Middle frontal gyrus (tissue), 1 donor: ENCODE data around the gene SPATS2L.

ENCODE experiments used
- DNase-seq: peaks from one replicate; pipeline ENCODE4 v3.0.0-alpha.2; 2015; ENCODE audit warnings: low spot score; ENCODE audit errors: extremely low spot score

SPATS2L gene

DNA sequence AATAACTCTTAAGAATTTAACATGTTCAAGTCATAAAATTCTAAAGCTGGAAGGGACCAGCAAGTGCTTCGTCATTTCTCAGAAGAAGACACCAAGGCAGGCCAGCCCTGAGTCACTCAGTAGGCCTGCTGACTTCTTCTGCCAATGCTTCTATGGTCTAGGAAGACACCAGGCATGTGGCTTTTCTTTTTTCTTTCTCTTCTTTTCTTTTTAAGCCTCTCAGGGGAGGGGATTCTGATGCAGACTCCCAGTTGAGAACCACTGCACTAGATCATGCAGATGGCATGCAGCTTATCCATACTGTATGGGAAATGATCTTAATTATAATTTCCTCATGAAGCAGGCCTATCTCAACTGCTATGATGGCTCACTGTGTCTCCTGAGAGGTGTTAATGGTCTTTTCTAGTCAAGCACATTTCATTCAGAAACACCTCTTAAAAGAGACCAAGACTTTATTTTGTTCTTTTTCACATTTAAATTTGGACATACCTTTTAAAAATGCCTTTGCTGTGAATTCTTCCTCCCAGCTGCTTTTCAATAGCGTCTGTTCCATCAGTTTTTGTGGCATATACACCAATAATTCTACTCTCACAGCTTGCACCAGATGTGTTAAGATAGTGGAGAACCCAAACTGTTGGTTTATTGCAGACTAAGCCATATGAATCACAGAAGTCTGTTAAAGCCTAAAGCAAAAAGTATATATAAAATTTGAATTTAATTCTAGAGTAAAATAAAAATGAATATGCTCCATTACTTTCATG is 192.1 kb downstream of the SPATS2L start:
- DNase-seq: no peak

- DNase-seq: no peak
These were observed 195.7 kb downstream of the SPATS2L start for GRCh38 chr2:200502196-200502595.

DNA sequence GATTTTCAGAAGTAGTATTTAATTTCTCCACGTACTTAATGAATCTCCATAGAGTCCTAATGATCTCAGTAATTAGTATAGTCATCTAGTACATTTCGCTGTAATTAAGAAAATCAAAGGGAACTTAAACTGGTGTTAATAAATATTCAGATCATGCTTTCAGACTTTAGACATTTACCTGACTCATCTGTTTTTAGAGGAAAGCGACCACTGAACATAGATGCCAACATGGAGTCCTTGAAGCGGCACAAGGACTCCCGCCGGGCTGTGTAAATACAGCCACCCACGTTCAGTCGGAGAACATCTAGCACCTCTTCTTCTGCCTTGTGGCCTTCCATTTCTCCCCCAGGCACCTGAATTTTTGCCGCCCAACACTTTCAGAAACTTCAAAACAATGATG is 200.2 kb downstream of the SPATS2L start:
- DNase-seq: no peak

- no peak for DNase-seq
These were observed 200.7 kb downstream of the SPATS2L start for GRCh38 chr2:200507179-200507578.

DNA sequence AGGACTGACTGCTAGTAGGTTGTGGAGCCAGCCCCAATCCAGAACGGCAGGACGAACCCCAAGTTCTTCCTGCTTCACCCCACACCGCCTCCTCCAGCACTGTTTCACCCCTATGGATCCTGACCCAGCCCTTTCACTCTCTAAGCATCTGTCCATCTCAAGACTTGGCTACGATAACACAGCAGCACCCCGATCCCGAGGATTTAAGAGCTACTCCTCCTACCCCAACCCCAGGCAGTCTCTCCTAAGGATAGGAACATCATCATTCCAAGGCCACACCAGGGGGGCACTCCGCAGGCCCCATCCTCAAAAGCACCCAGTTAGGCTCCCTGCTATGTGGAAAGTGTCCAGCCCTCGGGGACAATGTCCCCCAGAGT is 202.7 kb downstream of the SPATS2L start:
- no peak for DNase-seq

DNA sequence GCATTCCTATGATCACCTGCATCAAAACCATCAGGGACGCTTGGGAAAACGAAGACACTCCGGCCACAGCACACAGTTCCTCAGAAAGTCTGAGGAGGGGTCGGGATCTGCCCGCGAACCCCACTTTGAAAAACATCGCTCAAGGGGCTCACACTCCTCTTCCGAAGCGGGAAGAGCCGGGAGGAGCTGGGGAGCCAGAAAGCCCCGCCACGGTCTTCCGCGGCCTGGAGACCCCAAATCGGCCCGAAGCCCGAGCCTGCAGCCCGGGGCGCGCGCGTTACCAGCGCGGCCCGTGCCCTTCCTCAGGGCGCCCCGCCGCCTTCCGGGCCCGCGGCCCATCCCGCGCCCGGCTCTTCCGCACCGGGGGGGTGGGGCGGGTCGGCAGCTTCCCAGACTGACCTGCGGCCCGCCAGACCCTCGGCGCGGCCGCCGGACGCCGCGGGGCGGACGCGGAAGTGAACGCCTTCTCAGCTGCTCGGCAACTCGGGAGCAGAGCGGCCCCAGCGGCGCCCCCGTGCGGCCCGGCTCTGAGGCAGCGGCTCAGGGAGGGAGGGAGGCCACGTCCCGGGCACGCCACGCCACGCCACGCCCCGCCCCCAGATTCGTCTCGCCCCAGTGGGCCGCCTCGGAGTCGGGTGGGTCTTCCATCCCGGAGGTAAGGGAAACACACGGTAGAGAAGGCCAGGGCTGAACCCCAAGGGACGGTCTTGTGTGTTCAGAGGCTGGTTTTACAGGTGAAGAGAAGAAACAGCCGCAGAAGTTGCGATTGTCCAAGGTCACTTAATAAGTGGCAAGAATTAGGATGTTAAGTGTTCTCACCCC is 203.3 kb downstream of the SPATS2L start, which contains the start of gene KCTD18:
Gene KCTD18 (minus strand): TSS at position 457 of the 822 bp plus-strand sequence. CDS start 3,052 bp downstream, outside the sequence.
- peak; percentile 84 for DNase-seq

GRCh38 chr2:200515155-200515554 is 208.7 kb downstream of the SPATS2L start:
- DNase-seq: no peak

GRCh38 chr2:200523158-200523557 is 216.7 kb downstream of the SPATS2L start:
- no peak for DNase-seq

DNA sequence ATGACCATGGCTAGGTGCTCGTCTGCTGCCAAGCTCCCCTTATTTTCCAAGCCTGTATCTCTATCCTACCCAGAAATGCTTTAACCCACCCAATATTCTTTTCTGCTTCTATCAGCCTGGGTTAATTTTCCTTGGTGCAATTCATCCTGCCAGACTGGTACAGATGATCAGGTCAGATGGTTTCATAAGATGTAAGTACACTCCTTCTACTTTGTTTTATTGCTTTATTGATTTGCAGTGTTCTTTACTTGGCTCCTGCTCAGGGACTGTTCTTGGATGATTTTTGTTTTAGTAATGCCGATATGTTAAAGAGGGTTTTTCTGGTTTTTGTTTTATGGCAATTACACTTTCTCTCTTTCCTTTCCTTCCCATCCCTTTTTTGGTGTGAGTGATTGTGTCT is 217.1 kb downstream of the SPATS2L start:
- DNase-seq: no peak

DNA sequence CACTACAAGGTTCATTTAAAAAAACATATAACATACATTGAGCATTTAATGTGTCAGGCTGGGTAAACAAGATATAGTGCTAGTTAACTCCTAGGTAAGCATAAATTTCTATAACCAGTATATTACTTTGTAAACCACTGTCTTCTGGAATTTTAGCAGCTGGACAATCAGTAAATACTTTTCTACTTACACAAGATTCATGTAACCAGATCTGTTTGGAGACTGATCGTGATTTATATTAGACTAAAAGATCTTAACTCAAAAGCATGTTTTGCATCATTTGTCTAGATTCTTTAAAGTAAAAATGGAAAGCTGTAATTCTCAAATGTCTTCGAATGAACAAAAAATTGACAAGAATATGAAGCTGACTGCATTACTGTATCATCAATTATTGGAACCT is 218.6 kb downstream of the SPATS2L start:
- DNase-seq: no peak

- DNase-seq: no peak
These were observed 219.0 kb downstream of the SPATS2L start for GRCh38 chr2:200525551-200525881.

- DNase-seq: peak; percentile 92
These were observed 219.6 kb downstream of the SPATS2L start, which contains the start of gene SGO2 for GRCh38 chr2:200525882-200526651. Gene SGO2, plus strand, starts transcription at chr2:200526207. Its CDS starts 6,769 bp downstream, at chr2:200532976.

GRCh38 chr2:200528228-200528627 is 221.7 kb downstream of the SPATS2L start:
- no peak for DNase-seq
